NCI-H1092 (cell line): ENCODE results near the gene IFRD2.

Source experiments
- DNase-seq: peaks from one replicate; lab custom pipeline; 2025; lab: John Stamatoyannopoulos, UW

IFRD2 gene

GRCh38 chr3:50292159-50293078 lies at the start of gene IFRD2:
Gene IFRD2, minus strand, starts transcription at chr3:50292429. Its CDS starts 155 bp downstream, at chr3:50292274.
- DNase-seq, result peak; percentile 82

DNA sequence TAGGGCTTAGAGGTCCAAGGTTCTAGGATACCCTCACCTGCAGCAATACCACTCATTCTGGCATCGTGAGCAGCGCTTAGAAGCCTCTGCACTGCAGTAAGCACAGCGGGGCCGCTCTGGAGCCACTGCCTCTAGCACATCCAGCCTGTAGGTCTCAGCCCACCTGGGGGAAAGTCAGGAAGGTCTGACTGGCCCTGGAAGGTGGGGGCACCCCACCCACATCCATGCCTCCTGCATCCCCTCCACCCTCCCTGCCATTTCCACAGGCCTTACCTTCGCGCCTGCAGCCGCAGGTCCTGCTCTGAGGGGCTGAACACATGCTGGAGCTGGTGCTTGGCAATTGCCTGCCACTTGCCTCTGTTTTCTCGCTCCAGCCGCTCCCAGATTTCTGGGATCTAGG lies 49.3 kb upstream of the IFRD2 start:
- DNase-seq, result no peak

DNA sequence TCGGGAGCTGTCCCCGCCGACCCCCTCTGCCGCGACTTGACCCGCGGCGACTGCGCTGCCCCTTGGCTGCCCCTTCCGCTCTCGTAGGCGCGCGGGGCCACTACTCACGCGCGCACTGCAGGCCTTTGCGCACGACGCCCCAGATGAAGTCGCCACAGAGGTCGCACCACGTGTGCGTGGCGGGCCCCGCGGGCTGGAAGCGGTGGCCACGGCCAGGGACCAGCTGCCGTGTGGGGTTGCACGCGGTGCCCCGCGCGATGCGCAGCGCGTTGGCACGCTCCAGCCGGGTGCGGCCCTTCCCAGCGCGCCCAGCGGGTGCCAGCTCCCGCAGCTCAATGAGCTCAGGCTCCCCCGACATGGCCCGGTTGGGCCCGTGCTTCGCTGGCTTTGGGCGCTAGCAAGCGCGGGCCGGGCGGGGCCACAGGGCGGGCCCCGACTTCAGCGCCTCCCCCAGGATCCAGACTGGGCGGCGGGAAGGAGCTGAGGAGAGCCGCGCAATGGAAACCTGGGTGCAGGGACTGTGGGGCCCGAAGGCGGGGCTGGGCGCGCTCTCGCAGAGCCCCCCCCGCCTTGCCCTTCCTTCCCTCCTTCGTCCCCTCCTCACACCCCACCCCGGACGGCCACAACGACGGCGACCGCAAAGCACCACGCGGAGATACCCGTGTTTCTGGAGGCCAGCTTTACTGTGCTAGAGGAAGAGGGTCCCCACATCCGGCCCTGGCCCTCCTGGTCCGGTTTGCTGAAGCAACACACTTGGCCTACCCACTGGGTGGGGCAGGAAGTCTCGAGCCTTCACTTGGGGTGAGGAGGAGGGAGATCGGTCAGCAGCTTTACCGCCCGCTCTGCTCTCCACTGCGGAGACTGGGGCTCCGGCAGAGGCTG lies 48.5 kb upstream of the IFRD2 start, which contains the start of gene RASSF1:
Gene RASSF1 (minus strand): TSS at position 389 of the 882 bp plus-strand sequence. CDS start 31 bp downstream, at position 358.
- no peak for DNase-seq

DNA sequence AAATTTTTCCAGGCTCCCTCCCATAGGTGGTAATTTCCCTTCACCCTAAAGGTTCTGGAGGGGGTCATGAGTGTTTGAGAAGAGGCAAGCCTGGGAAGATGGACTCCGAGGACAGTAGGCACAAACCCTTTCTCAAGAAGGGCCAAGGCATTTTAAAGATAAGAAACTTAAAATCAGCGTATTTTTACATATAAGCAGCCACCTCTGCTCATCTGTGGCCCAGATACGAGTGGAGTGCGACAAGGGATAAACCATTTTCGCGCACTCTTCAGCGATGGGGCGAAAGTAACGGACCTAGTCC lies 47.9 kb upstream of the IFRD2 start:
- no peak for DNase-seq

DNA sequence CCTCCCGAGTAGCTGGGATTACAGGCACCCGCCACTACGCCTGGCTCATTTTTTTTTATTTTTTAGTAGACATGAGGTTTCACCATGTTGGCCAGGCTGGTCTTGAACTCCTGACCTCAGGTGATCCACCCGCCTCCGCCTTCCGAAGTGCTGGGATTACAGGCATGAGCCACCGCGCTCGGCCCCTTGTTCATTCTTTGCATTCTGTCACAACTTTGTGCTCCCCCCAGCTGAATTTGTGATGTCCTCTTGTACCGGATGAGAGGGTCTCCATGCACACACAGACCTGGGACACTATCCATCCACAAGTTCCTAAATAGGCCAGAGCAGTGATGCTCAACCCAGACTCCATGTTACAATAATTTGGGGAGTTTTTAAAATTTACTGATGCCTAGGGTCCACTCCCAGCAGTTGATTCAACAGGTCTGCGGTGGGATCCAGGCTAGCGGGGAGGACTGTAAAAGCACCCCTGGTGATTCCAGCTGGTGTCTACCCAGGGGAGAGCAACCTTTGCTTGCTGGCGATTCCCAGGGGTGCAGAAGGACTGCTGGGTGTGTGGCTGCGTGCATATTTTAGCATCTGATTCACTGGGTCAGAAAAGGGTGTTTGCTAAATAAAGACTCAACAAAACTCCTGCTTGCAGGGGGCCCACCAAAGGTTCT lies 47.4 kb upstream of the IFRD2 start:
- no peak for DNase-seq

- no peak for DNase-seq
Observed at GRCh38 chr3:50338965-50339364, 46.7 kb upstream of the IFRD2 start.

DNA sequence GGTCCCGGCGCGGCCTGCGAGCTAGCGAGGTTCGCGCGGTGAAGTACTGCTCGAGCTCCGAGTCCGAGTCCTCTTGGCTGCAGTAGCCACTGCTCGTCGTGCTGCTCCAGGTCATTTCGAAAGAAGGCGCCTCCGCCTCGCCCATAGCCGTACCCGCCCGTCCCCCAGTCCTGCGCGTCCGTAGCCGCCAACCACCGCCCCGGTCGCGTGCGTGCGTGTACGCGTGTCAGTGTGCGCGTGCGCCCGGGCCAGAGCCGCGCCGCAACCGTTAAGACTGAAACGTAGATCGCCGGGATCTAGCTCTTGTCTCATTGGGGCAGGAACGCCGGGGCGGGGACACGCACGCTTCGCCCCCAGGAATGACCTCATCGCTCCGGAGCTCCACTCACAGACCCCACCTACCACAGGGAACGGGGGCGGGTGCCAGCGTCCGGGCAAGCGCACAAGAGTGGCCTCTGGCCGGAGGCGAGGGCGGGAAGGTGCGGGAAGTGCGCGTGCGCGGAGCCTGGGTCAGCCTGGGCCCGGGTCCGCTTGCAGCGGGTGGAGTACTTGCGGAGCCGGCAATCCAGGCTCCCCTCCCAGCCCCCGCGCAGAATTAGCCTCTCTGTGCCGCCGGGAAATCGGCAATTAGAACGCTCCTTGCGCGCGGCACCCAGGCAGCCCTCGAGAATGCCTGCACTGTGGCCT lies 45.1 kb upstream of the IFRD2 start:
- DNase-seq, result peak; percentile 94

GRCh38 chr3:50336452-50337174 lies 44.4 kb upstream of the IFRD2 start:
- DNase-seq, result no peak

GRCh38 chr3:50334339-50335075 lies 42.3 kb upstream of the IFRD2 start:
- DNase-seq, result no peak

DNA sequence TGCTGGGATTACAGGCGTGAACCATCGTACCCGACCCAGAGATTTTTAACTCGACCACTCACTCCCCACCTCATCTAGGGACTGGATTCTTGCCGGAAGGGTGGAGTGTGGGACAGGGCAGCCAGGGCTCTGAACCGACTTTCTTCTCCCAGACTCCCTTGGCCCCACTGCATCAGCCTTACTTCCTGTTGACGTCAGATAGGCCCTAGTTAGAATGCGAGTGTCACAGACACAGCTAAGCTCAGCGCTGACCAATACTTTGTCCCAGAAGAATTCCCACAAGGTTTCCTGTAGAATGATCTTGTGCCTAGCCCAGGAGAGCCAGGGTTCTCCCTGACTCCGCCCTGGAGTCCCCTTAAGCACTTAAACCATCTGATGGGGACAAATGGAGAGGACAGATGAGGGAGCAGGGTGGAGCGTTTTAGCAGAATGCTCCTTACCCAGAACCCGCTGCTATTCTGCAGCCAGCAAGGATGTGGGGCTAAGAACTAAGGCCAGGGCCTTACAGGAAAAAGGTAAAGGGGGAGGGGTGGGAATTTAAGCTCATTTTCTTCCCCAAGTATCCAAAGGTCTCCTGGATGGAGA lies 41.6 kb upstream of the IFRD2 start:
- DNase-seq, result no peak

DNA sequence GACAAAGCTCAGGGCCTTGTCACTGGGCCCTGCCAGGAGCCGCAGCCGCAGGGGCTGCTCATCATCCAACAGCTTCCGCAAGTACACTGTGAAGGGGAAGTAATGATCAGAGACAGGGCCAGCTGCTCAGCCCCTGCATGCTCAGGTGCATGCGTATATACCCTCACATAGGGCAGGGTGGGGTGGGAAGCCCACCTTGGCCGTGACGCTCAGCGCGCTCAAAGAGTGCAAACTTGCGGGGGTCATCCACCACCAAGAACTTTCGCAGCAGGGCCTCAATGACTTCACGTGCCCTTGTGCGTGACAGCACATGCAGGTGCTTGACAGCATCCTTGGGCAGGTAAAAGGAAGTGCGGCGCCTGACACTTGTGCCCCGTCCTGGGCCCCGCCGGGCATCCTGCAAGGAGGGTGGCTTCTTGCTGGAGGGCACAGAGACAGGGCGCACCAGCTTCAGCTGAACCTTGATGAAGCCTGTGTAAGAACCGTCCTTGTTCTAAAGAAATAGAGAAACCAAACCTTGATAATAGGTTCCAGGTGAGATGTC lies 39.2 kb upstream of the IFRD2 start:
- DNase-seq, result no peak

- no peak for DNase-seq
Observed at GRCh38 chr3:50330330-50330729, 38.1 kb upstream of the IFRD2 start.

DNA sequence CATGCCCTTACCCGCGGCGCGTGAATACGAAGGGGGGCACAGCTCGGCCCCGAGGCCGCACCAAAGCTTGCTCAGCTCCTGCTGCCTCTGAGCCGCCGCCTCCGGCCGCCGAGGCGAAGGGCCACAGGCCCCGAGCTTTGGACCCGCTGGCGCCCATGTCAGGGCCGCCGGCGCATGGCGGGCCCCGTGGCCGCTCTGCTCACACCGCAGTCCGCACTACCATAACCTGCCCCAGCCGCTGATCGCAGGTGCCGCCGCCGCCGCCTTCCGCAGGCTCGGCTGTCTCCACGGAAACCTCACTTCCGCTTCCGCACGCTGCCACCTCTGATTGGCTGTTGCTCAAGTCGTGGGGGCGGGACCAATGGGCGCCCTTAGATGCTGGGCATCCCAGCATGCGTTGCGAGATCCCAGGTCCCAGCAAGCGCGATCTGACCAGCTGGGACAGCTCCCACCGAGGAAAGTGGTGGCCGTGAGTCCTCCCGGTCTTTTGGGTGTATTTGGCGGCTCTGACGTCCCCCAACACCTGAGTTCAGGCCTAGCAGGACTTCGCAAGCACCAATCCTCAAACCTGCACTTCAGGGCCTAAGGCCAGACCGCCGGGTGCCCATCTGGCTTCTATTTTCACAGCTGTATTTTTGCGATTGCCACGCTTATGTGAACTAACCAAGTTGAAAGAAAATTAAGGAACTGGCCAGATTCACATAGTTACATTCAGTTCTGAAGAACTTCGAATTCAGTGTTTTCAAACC lies 35.9 kb upstream of the IFRD2 start, which contains the start of gene TUSC2:
Gene TUSC2 (minus strand): TSS at position 281 of the 749 bp plus-strand sequence. CDS start 124 bp downstream, at position 157.
- peak; percentile 92 for DNase-seq

DNA sequence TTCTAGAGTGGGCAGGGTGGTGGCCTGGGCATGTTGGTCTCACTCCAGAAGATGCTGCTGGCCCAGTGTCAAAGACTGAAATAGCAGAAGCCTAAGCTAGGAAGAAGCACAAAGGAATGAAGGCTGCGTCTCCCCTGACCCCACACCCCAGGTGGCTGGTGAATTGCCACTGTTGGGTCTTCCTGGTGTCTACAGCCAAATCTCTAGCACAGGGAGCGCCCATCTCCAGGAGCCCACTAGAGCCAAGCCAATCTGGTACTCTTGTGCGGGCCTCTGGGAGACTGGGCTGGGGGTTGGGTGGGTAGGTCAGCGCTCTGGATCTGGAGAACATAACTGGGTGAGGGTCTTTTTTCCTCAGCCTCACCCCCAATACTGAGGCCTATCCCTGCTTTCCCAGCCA lies 34.9 kb upstream of the IFRD2 start:
- no peak for DNase-seq

DNA sequence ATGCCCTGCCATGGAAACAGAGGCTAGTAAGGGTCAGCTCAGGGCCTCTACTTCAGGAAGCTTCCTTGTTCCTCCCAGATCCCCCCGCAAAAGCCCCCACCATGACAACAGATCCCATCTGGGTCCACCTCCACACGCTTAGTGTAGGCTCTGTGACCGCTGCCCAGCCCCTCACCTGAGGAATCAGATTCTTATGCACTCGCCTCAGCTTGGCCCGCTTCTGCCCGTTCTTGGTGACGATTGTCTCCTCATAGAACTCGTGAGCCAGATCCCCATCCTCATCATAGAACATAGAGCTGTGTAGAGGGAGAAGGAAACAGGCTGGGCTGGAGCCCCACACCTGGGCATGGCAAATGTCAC lies 33.9 kb upstream of the IFRD2 start:
- no peak for DNase-seq

DNA sequence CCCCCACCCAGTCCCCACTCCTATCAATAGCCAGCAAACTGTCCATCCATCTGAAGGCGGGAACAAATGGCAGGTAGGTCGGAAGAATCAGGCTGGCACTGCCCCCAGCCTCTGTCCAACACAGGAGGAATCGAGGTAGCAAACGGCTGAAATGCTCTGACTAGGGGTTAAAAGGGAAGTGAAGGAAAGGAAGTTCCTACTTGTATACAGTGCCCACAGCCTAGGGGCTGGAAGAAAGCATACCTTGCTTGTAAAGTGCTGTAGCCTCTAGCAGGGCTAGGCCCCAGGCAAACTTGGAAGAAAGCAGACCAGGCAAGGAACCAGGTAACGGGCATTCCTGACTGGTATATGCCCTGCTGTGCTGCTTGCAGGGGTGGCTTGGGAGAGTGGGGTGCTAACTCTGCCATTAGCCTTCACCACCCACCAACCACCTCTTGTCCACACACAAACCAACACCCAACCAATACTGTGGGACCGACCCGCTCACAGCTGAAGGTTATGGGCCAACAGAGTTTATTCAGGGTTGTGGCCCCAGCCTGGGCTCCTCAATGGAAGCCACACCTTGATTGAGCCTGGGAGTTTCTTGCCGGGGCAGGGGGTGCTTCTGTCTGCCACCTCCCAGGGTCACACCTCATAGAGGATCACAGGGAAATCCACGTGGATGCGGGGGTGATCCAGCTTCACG lies 33.4 kb upstream of the IFRD2 start:
- no peak for DNase-seq

DNA sequence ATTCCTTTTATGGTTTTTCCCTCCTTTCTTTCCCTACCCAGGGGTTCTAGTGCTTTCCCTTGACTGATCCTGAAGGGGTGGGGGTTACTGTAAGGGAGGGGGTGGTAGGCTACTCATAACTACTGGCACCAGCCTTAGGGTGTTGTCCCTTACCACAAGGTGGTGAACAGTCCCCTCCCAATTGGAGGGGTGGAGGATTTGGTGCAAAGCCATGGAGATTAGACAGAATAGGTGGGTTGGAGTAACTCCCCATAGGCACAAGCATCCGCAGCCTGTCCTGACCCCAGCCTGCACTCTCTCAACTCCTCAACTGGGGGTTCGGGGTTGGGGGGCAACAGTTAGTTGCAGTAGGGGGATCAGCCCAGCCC lies 32.9 kb upstream of the IFRD2 start:
- no peak for DNase-seq

DNA sequence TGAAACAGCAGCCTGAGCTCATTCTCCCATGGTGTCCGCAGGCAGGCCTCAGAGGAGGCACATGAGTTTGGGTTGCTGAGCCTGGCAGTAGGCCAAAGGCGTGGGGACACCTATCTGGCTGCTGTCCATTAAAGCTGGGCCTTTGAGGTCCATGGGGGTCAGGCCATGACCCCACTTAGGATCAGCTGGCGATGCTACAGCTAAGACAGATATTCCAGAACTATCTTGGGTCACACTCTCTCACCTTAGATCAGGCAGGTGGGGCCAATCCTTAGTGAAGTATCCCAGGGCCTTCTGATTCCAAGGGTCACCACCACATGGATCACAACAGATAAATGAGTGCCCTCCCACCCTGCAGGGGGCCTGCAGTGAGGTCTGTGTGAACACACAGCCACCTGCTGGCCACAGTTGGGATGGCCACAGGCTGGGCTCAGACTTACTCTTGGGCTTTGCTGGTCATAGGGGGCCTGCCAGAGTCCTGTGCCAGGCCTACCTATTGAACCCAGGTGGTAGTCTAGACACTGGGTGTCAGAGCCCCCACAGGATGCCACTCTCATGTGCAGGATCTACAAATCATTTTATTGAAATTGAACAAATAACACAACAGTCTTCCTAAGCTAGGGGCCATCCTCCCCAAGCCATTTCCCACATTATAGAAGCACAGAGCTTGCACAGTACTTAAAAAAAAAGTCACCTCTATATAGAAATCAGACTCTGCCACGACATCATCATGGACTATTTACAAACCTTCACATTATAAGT lies 32.3 kb upstream of the IFRD2 start:
- DNase-seq, result peak; percentile 25
